Kidney tubule cell (primary cell): ENCODE data around the gene CPNE6.
"Not testable (repeated sequence)": the region's sequence is repeated elsewhere in the genome, so short reads cannot be mapped to it uniquely, and the experiment has no call there.

ENCODE experiments used
- DNase-seq: peaks from one replicate; pipeline ENCODE4 v3.0.0-alpha.2; 2018; ENCODE audit warnings: low spot score

CPNE6 gene

DNA sequence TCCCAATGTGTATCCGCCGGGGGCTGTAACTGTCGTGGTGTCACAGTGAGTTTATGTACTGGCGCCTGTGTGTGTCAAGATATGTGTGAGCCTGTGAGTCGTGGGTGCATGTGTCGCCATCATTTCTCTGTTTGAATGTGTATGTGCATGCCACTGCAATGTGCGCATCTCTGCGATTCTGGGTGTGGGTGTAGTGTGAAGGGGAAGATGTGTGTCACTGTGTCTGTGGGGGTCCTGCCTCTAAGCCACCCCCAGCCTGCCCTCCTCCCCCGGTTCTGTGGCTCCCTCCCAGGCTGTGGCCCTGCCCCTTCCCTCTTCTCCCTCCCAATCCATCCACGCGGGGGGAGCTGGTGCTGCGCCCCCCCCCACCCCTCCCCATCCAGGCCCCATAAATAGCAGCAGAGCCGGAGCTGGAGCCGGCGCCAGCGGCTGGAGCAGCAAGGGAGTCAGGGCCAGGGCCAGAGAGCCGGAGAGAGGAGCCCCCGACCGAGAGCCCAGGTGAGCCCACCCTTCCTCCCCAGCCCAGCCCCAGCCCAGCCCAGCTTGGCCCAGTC, at the start of gene CPNE6:
CPNE6 (plus strand) TSS at position 419 of the 554 bp plus-strand sequence. CDS start 1,375 bp downstream, outside the sequence.
- DNase-seq, result no peak

DNA sequence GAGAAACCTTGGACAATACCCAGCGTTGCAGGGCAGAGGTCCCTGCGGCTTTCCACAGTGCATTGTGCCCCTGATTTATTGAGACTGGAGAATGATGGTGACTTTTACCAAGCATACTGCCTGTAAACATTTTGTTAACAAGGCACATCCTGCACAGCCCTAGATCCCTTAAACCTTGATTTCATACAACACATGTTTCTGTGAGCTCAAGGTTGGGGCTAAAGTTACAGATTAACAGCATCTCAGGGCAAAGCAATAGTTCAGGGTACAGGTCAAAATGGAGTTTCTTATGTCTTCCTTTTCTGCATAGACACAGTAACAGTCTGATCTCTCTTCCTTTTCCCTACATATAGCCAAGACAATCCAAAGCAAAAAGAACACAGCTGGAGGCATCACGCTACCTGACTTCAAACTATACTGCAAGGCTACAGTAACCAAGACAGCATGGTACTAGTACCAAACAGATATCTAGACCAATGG, 46.4 kb upstream of the CPNE6 start:
- DNase-seq, result not testable (repeated sequence)

DNA sequence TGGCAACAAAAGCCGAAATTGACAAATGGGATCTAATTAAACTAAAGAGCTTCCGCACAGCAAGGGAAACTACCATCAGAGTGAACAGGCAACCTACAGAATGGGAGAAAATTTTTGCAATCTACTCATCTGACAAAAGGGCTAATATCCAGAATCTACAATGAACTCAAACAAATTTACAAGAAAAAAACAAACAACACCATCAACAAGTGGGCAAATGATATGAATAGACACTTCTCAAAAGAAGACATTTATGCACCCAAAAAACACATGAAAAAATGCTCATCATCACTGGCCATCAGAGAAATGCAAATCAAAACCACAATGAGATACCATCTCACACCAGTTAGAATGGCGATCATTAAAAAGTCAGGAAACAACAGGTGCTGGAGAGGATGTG, 41.7 kb upstream of the CPNE6 start:
- DNase-seq, result not testable (repeated sequence)

GRCh38 chr14:24031331-24031730, 40.0 kb upstream of the CPNE6 start:
- not testable (repeated sequence) for DNase-seq

GRCh38 chr14:24032727-24033418, 38.5 kb upstream of the CPNE6 start:
- peak; percentile 68 for DNase-seq

DNA sequence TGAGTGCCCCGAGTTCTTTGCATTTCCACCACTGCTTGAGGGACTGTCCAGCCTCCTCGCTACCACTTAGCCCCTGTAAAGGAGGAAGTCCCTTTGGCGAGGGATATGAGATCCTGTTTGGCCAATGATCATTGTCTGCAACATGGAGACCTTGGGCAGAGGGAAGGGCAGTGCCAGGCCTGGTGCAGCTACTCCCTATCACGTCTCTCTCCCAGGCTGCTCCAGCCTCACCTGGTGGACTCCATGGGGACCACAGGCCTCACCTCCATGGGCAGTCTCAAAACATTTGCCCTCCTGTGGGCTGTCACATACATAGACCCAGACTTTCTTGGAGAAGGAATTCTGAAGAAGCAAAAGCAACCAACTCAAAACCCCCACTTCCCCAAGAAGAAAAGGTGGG, 35.6 kb upstream of the CPNE6 start:
- DNase-seq, result not testable (repeated sequence)

DNA sequence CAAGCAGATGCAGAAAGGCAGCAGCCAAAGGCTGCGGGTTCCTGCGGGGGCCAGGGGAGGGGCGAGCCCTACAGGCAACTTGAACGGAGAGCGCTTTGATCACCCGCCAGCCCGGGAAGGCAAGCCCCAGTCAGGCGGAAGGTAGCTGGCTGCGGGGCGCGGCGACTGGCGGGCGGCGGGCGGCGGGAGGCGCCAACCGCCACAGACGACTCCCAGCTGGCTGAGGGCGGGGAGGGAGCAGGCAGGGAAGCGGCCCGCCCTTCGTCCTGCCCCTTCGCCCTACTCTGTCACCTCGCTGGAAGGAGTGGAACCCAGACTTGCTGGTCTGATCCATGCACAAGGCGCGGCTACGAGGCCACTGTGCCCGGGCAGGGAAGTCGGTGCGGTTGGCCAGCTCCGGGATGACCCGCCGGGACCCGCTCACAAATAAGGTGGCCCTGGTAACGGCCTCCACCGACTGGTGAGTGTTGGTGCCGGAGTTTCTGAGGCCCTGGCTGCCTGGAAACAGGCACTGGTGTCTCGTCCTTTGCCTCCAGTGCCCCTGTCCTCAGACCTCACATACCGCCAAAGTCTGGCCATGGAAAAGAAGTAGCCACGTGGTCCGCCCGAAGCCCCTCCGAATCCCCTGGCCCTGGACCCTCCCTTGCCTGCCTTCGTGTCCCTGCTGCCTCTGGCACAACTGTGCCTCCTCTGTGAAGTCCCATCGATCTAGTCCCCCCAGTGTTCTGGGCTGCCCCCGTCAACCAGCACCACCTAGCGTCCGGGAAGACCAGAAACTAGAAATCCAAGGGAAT, 35.0 kb upstream of the CPNE6 start:
- peak; percentile 86 for DNase-seq

GRCh38 chr14:24036963-24037657, 34.3 kb upstream of the CPNE6 start:
- DNase-seq, result not testable (repeated sequence)

GRCh38 chr14:24037658-24038037, 33.7 kb upstream of the CPNE6 start:
- DNase-seq, result no peak

- no peak for DNase-seq
Measured at GRCh38 chr14:24038686-24039085, 32.7 kb upstream of the CPNE6 start.

GRCh38 chr14:24040692-24041091, 30.7 kb upstream of the CPNE6 start:
- no peak for DNase-seq

GRCh38 chr14:24042746-24043145, 28.6 kb upstream of the CPNE6 start:
- DNase-seq, result no peak

DNA sequence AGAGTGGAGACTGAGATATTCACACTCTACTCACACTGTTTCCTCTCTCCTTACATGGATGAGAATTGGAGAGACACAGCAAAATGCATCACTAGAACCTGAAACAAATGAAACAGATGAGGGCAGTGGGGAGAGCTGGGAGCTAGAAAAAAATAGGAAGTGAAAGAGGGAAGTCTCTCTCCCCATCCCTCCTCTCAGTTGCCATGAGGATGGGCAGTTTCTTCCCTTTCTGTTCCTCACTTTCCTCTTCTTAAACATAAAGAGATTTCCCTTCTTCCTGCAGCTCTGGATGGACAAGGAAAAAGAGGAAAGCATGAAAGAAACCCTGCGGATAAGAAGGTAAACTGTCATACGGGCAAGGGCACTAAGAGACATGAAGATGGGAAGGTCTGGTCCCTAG, 22.4 kb upstream of the CPNE6 start:
- not testable (repeated sequence) for DNase-seq

DNA sequence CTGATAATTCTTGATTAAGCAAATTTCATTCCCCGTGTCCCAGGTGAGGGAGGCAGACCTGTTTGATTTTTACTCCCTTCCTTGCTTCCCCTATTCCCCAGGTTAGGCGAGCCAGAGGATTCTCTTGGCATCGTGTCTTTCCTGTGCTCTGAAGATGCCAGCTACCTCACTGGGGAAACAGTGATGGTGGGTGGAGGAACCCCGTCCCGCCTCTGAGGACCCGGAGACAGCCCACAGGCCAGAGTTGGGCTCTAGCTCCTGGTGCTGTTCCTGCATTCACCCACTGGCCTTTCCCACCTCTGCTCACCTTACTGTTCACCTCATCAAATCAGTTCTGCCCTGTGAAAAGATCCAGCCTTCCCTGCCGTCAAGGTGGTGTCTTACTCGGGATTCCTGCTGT, 20.6 kb upstream of the CPNE6 start:
- not testable (repeated sequence) for DNase-seq

DNA sequence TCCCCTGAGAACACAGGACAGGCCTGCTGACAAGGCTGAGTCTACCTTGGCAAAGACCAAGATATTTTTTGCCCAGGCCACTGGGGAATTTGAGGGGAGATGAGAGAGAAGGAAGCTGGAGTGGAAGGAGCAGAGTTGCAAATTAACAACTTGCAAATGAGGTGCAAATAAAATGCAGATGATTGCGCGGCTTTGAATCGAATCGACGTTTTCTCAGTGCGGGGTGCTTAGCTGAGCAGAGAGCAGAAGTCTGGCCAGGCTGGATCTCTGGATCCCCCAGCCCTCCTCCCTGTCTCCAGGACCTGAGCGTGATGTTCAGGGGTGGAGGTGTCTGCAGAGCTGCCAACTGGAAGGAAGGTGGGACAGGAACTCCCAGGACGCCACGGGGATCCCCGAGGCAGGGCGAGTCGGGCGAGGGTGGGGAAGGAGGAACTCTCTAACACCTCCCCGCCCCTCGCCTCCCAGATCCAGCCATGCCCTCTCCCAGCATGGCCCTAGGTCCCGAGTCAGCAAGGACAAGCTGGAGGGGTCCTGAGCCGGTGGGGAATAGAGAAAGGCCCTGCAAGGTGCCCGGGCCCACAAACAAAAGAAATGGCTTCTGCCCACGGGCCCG, 20.1 kb upstream of the CPNE6 start:
- no peak for DNase-seq

DNA sequence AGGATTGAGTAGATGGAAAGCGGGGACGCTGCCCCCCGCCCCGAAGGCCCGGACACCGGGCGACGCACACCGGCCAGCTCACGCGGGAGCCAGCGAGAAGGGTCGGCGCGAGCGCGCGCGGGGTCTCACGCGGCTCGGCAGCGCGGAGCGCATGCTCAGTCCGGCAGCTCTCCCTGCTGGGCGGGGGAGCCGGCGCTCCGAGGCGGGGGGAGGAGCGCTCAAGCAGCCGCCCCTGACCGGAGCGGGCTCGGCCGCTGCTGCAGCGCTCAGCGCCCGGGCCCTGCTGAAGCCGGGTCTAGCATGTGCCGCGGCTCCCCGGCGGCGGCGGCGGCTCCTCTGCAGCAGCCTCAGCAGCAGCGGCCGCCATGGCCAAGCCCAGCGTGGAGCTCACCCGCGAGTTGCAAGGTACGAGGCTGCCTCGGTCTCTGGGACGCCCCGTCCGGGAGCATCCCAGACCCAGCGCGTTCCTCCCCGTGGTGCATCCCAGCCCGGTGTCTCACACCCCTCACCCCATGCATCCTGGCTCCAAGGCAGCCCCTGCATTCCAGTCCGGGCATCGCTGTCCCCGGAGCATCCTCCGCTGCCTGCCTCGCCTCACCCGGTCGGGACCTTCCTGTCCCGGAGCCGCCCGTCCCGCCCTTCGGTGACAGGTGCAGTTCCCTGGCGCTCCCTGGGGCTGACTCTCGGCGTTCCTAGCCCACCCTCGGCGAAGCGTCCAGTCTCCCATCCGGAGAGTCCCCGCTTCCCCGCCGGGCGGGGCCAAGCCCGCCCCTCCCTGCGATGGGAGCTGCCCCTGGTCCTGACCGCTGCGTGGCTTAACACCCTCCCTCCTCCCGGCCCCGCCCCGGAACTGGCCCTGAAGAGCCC, 19.3 kb upstream of the CPNE6 start, which contains the start of gene CARMIL3:
CARMIL3 (plus strand) TSS at position 221 of the 867 bp plus-strand sequence; CDS start at position 366, 145 bp downstream.
- DNase-seq, result peak; percentile 54

DNA sequence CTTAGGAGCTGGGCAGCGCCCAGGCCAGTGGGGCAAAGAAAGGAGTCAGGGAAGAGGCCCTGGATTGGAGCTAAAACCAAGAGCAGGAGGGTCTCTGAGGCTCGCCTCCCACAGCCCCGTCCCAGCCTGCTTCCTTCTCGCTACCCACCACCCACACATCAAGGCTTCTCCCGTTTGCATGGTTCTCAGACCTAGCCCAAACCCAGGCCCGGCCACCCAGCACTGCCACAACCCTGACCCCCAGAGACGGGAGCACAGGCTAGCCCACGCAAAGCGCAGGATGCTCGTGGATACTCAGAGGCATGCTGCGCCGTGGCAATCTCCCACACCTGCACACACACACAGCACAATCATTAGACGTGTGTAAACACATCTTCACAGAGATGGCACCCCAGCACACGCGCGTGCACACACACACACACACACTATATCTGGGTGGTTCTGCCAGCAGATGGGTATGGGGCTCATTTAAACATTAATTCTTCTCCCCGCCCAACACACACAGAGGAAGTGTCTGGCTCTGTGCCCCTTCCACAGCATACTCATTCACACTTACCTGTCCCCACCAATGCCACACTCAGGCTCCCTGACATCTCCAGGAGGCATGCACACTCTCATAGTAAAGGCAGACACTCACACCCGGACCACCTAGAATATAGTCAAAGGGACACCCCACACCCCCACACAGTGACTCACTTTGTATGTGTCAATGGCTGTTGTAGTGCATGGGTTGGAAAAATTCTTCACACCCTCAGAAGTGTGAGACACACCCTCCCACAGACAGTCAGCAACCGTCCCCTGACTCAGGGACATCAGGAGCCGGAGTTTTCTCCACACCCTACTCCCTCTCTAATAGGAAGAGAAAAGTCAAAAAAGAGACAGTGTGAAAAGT, 18.5 kb upstream of the CPNE6 start:
- no peak for DNase-seq

GRCh38 chr14:24053548-24054323, 17.6 kb upstream of the CPNE6 start:
- DNase-seq, result no peak

- no peak for DNase-seq
Measured at GRCh38 chr14:24054324-24054641, 17.1 kb upstream of the CPNE6 start.
